ENCODE data around the gene CDC45. TPM values are rescaled to one million over a fixed set of nuclear protein-coding genes. Genes with fewer than 3 reads are reported as not detected.

The CDC45 gene
- total RNA-seq, 4 donors from 2014 or later = 0.39 to 3.9 (median 2.0) TPM

DNA sequence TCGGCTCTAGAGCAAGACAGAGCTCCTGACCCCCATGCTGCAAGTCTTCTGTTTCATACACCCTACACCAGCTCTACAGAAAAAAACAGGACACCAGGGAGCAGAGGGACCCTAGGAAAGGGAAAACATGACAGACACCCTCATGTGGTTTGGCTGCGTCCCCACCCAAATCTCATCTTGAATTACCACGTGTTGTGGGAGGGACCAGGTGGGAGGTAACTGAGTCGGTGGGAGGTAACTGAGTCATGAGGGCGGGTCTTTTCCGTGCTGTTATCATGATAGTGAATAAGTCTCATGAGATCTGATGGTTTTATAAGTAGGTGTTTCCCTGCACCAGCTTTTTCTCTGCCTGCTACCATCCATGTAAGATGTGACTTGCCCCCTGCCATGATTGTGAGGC lies 25.6 kb upstream of the CDC45 start:
- TF ChIP-seq POLR2A (IDR thresholded peaks at IDR 0.05) = no peak
- TF ChIP-seq, protein P1, sequence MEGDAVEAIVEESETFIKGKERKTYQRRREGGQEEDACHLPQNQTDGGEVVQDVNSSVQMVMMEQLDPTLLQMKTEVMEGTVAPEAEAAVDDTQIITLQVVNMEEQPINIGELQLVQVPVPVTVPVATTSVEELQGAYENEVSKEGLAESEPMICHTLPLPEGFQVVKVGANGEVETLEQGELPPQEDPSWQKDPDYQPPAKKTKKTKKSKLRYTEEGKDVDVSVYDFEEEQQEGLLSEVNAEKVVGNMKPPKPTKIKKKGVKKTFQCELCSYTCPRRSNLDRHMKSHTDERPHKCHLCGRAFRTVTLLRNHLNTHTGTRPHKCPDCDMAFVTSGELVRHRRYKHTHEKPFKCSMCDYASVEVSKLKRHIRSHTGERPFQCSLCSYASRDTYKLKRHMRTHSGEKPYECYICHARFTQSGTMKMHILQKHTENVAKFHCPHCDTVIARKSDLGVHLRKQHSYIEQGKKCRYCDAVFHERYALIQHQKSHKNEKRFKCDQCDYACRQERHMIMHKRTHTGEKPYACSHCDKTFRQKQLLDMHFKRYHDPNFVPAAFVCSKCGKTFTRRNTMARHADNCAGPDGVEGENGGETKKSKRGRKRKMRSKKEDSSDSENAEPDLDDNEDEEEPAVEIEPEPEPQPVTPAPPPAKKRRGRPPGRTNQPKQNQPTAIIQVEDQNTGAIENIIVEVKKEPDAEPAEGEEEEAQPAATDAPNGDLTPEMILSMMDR (IDR thresholded peaks at IDR 0.05) = no peak
- 79 to 81% methylated on average over 6 of the region's 6 CpGs for WGBS, 2 donors
- intact Hi-C loops (cut with DNase I; ENCODE audit: low total_unique reads) = no loop called here
- no peak overlapping the region for H3K4me3 ChIP-seq (ENCODE audit: low read depth, poor library complexity, severe bottlenecking)
- peak in 1 of 2 donors; percentile 65 for DNase-seq (ENCODE audit: low spot score in 2 of 2)

DNA sequence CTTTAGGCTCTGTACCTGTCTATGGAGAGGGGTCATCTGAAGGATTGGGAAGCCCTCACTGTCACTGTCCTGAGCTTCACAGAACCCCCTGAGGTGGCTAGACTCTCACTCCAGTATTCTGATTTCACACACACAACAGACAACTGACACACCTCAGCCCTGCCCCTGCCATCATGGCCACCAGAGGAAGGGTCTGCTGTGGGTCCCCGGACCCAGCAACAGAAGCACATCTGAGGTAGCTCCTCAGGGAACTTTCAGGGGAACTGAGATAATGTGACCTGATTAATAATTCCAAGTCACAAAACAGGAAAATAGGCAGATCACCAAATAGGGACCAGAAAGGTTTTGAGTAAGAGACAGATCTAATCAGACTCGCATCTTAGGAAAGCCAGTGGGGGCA lies 24.7 kb upstream of the CDC45 start:
- no peak for TF ChIP-seq POLR2A (IDR thresholded peaks at IDR 0.05)
- TF ChIP-seq, protein P1 (IDR thresholded peaks at IDR 0.05) = no peak
- WGBS, 2 donors = 95% methylated on average over 2 of the region's 2 CpGs
- intact Hi-C loops (cut with DNase I; ENCODE audit: low total_unique reads) = no loop called here
- peak in 1 of 2 donors; percentile 59 for DNase-seq (ENCODE audit: low spot score in 2 of 2)
- H3K4me3 ChIP-seq (ENCODE audit: low read depth, poor library complexity, severe bottlenecking) = no peak overlapping the region

DNA sequence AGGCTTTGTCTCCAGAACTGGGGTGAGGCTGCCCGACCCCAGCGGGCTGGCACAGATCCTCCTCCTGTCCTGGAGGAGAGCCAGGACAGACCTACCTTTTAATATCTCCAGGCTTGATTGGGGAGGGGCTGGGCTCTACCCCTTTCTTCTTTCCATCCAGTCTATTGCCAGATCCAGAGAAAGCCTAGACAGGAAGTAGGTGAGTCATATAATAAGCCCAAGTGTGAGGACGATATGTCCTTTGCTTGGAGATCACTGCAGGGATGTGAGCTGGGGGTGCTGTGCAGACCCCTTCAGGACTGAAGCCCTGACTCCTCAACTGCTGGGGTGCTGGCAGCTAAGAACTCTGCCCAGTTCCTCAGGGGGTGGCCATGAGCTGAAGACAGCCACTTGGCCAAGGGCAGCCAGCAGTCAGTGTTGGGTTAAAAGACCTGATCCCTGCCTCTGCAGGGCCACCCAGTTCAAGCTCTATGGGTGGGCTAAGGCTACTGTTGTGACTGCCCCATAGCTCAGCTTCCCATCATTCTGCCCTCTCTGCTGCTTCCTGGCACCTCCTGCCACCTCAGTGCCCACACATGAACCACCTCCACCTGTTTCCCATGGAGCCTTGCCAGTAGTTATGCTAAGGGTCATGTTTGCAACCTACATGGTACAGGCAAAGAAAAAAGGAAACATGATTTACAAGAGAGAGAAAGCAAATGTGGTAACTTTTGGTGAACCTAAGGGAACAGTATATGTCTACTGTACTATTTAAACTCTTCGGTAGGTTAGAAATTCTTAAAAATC lies 23.9 kb upstream of the CDC45 start:
- WGBS, 2 donors = 61 to 82% methylated on average over 4 of the region's 4 CpGs
- H3K4me3 ChIP-seq (ENCODE audit: low read depth, poor library complexity, severe bottlenecking) = no peak overlapping the region
- no peak for TF ChIP-seq POLR2A (IDR thresholded peaks at IDR 0.05)
- TF ChIP-seq, protein P1 (IDR thresholded peaks at IDR 0.05) = no peak
- DNase-seq (ENCODE audit: low spot score in 2 of 2) = peak in 1 of 2 donors; percentile 34
- intact Hi-C loops (cut with DNase I; ENCODE audit: low total_unique reads) = no loop called here

DNA sequence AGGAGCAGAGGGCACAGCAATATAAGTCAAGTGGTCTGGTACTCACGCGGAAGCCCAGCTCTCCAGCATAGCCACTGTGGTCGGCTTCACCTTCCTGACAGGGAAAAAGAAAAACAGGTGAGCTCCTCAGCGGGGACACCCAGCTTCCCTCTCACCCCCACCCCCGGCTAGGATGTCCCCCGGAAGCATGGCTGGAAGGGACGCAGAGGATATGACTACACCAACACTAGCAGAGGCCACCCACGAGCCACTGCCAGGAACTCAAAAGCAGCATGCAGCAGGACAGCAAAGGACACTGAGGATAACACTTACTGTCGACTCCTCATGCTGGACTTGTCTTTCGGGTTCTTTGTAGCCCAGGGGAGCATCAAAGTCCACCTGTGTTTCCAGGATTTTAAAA lies 23.2 kb upstream of the CDC45 start:
- WGBS, 2 donors = 91% methylated on average over 10 of the region's 10 CpGs
- peak in 1 of 2 donors; percentile 61 for DNase-seq (ENCODE audit: low spot score in 2 of 2)

DNA sequence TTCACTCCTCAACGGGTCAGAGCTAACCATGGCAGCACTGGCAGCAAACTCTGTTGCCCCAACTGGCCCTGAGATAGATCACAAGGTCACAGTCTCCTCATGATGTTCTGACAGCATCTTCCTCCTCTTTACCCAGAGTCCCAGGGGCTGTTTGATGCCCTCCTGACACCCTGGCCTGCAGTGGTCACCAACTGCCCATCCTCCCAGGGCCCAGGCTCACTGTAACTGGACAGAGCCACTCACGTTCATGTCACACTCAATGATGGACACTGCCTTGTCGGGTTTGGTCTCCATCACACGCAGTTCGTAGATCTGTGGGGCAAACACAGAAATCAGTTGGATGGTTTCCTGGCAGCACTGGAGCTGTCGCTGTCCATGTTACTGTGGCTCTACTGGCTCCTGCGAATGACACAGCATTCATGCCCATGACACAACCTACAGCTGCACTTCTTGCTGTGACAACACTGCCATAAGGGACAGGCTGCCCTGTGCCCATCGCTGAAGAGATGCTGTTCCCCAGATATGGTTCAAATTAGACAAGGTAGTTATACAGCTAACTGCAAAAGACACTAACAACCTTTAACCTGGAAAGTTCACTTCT lies 21.8 kb upstream of the CDC45 start:
- no peak overlapping the region for H3K4me3 ChIP-seq (ENCODE audit: low read depth, poor library complexity, severe bottlenecking)
- TF ChIP-seq, protein P1 (IDR thresholded peaks at IDR 0.05) = no peak
- TF ChIP-seq POLR2A (IDR thresholded peaks at IDR 0.05) = no peak
- 90 to 93% methylated on average over 8 of the region's 8 CpGs for WGBS, 2 donors
- DNase-seq (ENCODE audit: low spot score in 2 of 2) = peak in 1 of 2 donors; percentile 69
- intact Hi-C loops (cut with DNase I; ENCODE audit: low total_unique reads) = no loop called here

More for the DNA sequence above, 23.2 kb upstream of the CDC45 start:
- intact Hi-C loops (cut with DNase I; ENCODE audit: low total_unique reads) = no loop called here
- no peak overlapping the region for H3K4me3 ChIP-seq (ENCODE audit: low read depth, poor library complexity, severe bottlenecking)
- TF ChIP-seq, protein P1 (IDR thresholded peaks at IDR 0.05) = no peak
- TF ChIP-seq POLR2A (IDR thresholded peaks at IDR 0.05) = no peak
